Measurements from ENCODE around the gene UNC13B.
"Not testable (repeated sequence)": the region's sequence is repeated elsewhere in the genome, so short reads cannot be mapped to it uniquely, and the experiment has no call there.

GRCh38 chr9:35409434-35409833 is 247.6 kb downstream of the UNC13B start:
- TF ChIP-seq CTCF, POLR2A (IDR thresholded peaks at IDR 0.05): not testable (repeated sequence)
